Colonic mucosa (tissue), 4 donors: ENCODE results near the gene UTS2R. TPM values are rescaled to one million over a fixed set of nuclear protein-coding genes. Genes with fewer than 3 reads are reported as not detected.

ENCODE experiments used
- DNase-seq: peaks from one replicate; pipeline ENCODE4 v3.0.0-alpha.2; 2020
- H3K27ac ChIP-seq: fragments of 200-600 bp; one replicate; pipeline ENCODE4 v1.8.0; 2021
- H3K27me3 ChIP-seq: fragments of 200-600 bp; one replicate; pipeline ENCODE4 v1.8.0; 2021
- H3K36me3 ChIP-seq: fragments of 200-600 bp; one replicate; pipeline ENCODE4 v1.8.0; 2021
- H3K4me1 ChIP-seq: fragments of 200-600 bp; one replicate; pipeline ENCODE4 v1.8.0; 2021; ENCODE audit warnings: mild to moderate bottlenecking
- H3K4me3 ChIP-seq: fragments of 200-600 bp; one replicate; pipeline ENCODE4 v1.8.0; 2021
- H3K9ac ChIP-seq, 2 donors: one replicate each; pipeline ENCODE4 v1.7.0; 2013; ENCODE audit warnings: control low read depth in 2 of 2, low read depth in 2 of 2, low read length in 2 of 2
- H3K9me3 ChIP-seq: fragments of 200-600 bp; one replicate; pipeline ENCODE4 v1.8.0; 2021
- intact Hi-C: fragments of 100-400 bp; cut with DNase I; formaldehyde crosslinking; loops from one replicate; pipeline ENCODE4 v1.14.1; 2022
- total RNA-seq, 2 donors: library from RNA; stranded (reverse); fragmentation: NEBNext Ultra II Directional in 1 of 2; extraction: Animal tissue kit (Norgen Biotek cat#: 25700) in 1 of 2; gene quantifications; one replicate each; pipeline ENCODE4 v1.2.1, GENCODE V29; 2021
- TF ChIP-seq, protein P1 (sequence below): fragments of 200-600 bp; IDR thresholded peaks from one replicate; pipeline ENCODE4 v1.8.0; 2022; ENCODE audit warnings: antibody characterized with exemption, mild to moderate bottlenecking
- donor health status: healthy.
- donor health status: DM: no; HTN: no; CAD: no.
- donor health status: DM: no; HTN: no; CAD: no.

The UTS2R gene
- not detected for total RNA-seq

- H3K36me3 ChIP-seq = no peaks in the 10 kb centered on the region
- intact Hi-C loops = no loop called here
- H3K4me1 ChIP-seq = peaks cover 6% of the 10 kb centered on the region
- peak within 1 kb of the TSS in 1 of 2 donors; percentile 14 for H3K9ac ChIP-seq
- H3K27me3 ChIP-seq = peaks cover 66% of the 10 kb centered on the region
- TF ChIP-seq, protein P1, sequence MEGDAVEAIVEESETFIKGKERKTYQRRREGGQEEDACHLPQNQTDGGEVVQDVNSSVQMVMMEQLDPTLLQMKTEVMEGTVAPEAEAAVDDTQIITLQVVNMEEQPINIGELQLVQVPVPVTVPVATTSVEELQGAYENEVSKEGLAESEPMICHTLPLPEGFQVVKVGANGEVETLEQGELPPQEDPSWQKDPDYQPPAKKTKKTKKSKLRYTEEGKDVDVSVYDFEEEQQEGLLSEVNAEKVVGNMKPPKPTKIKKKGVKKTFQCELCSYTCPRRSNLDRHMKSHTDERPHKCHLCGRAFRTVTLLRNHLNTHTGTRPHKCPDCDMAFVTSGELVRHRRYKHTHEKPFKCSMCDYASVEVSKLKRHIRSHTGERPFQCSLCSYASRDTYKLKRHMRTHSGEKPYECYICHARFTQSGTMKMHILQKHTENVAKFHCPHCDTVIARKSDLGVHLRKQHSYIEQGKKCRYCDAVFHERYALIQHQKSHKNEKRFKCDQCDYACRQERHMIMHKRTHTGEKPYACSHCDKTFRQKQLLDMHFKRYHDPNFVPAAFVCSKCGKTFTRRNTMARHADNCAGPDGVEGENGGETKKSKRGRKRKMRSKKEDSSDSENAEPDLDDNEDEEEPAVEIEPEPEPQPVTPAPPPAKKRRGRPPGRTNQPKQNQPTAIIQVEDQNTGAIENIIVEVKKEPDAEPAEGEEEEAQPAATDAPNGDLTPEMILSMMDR = no peak
- H3K9me3 ChIP-seq = no peaks in the 10 kb centered on the region
- peak within 1 kb of the TSS; percentile 1 for H3K4me3 ChIP-seq
- no peak for DNase-seq
- no peak within 1 kb of the TSS for H3K27ac ChIP-seq
Observed at GRCh38 chr17:82371333-82372248, at the start of gene UTS2R. Gene UTS2R (plus strand): TSS chr17:82371765. CDS start chr17:82374325, 2,560 bp downstream.

DNA sequence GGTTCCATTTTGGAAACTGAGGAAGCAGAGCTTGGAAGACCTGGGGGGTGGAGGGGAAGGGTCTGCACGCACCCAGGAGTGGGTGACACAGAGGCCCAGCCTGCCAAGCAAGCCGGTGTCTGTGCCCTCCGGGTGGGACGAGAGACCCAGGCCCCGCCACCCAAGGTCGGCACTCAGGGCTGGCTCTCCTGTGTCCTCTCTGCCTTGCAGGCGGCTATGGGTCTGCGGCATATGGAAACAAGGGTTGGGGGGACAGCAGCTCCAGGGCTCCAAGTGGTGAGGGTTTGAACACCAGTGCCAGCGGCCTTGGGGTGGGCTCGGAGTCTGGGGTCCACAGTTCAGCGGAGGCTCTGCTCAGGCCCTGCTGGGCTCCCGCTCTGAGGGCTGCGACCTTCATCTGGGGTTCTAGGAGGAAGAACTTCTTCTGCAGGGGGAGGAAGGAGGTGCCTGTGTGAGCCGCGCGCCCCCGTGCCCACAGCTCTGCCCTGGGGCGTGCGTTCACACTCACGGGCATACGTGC, 49.6 kb upstream of the UTS2R start:
- Histone ChIP-seq H3K4me3 (no peak overlapping the region), H3K36me3 (no peaks in the 10 kb centered on the region), H3K27me3 (no peaks in the 10 kb centered on the region), H3K9me3 (no peaks in the 10 kb centered on the region), H3K9ac (no peak overlapping the region), H3K27ac (no peak overlapping the region), H3K4me1 (peaks cover 10% of the 10 kb centered on the region)
- TF ChIP-seq, protein P1 = no peak
- intact Hi-C loops = loop anchor here (2.0 to 10.0 kb wide), 3 partner anchors 77 to 287 kb away; partner anchors contain the start of genes DCXR and RAC3
- no peak for DNase-seq

DNA sequence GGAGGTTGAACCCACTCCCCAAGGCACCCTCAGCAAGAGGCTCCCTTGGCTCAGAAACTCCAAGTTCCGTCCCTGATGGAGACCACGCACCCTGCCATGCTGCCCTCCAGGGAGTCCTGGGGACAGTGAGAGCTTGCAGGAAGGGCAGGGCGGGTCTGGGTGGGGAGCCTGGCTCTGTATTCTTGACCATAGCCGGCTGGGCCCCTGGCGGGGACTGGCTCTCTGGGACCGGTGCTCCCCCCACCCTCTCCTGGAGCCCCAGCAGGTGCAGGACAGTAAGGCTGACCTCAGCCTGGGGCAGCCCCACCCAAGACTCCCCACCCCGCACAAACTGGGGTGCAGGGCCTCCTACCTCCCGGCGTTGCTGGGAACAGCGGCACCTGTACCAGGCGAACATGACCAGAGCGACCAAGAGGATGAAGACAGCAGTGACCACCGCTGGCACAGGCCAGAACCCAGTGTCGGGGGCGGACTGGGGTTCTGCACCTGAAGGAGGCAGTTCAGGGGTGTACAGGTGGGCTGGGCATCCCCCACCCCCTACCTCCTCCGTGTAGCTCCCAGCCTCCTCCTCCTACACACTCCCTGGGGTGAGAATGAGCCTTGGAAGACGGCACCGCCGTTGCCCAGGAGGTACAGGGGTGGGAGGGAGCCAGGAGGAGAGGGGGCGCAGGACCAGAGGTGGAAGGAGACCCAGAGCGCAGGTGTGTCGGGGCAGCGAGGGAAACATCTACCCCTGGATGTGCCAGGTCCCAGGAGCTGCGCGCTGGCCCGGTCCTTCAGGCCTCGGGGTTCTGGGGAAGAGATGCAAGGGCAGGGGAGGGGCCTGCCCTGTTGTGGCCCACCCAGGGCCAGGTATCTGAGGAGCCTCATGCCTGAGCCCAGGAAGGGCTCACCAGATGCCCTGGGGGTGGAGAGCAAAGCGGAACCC, 48.8 kb upstream of the UTS2R start:
- H3K9ac ChIP-seq = no peak overlapping the region
- intact Hi-C loops = loop anchor here (2.0 to 10.0 kb wide), 2 partner anchors 78 to 288 kb away; partner anchors contain the start of genes DCXR and RAC3
- DNase-seq = no peak
- no peaks in the 10 kb centered on the region for H3K36me3 ChIP-seq
- no peaks in the 10 kb centered on the region for H3K9me3 ChIP-seq
- H3K4me3 ChIP-seq = no peak overlapping the region
- H3K27ac ChIP-seq = no peak overlapping the region
- no peaks in the 10 kb centered on the region for H3K27me3 ChIP-seq
- H3K4me1 ChIP-seq = peaks cover 10% of the 10 kb centered on the region
- TF ChIP-seq, protein P1 = no peak

DNA sequence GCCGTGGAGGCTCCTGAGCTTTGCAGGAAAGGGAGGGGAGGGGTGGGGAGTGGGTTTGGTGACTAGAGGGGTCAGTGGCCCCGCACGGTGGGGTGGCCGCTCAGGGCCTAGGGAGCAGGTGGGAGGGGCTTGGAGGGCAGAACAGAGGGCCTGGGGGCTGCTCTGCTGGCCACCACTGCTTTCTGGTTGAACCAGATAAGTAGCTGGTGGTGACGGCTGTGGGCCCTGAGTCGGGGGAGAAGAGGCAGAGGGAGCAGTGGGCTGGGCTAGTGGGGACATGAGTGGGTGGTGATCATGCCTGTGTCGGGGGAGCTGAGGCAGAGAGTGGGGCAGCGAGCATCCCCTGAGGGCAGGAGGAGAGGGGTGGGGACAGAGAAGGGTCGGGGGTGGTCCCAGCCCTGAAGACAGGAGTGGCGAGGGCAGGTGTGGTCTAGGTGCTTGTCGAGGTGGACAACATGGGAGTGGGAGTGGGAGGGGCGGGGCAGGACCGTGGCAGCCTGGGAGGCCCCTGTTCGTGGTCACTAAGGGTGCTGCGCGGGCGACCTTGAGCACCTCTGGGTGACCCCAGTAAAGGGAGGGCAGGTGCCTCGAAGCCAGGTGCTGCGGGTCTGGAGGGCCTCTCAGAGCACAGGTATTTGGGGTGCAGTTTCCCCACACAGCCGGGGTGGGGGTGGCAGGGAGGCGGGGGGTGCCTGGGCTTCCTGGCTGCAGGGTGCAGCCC, 47.9 kb upstream of the UTS2R start:
- Histone ChIP-seq H3K9me3 (no peaks in the 10 kb centered on the region), H3K4me3 (no peak overlapping the region), H3K9ac (no peak overlapping the region), H3K4me1 (peaks cover 10% of the 10 kb centered on the region), H3K27me3 (no peaks in the 10 kb centered on the region), H3K27ac (no peak overlapping the region), H3K36me3 (no peaks in the 10 kb centered on the region)
- intact Hi-C loops = loop anchor here (2.0 to 10.0 kb wide), 2 partner anchors 79 to 289 kb away; partner anchors contain the start of genes DCXR and RAC3
- TF ChIP-seq, protein P1 = no peak
- DNase-seq = no peak
